Pancreas (tissue), 10 donors: ENCODE measurements around the gene TMEM198. TPM values are rescaled to one million over a fixed set of nuclear protein-coding genes. Genes with fewer than 3 reads are reported as not detected.

ENCODE experiments used
- ATAC-seq, 4 donors: fragments of 200-7000 bp; cut with Tn5 transposase; one replicate each; pipeline versions ENCODE4 v1.8.0 to v1.9.1; 2020; ENCODE audit warnings: mild to moderate bottlenecking in 4 of 4, moderate library complexity in 4 of 4
- DNase-seq, 6 donors: peaks; one replicate each; pipeline ENCODE4 v3.0.0-alpha.2; 2020
- FAIRE-seq: peaks from 2 replicates; lab custom pipeline; 2012; peaks lifted over from hg19 to GRCh38; lab: Jason Lieb, UNC
- H3K27ac ChIP-seq, 4 donors: fragments of 200-600 bp; sonication (generic); 1 replicate in 3 of 4; 2 replicates in 1 of 4; pipeline versions ENCODE4 v1.5.0 to v1.8.0; 2020
- H3K27me3 ChIP-seq, 4 donors: fragments of 200-600 bp; one replicate each; pipeline ENCODE4 v1.8.0; 2021
- H3K36me3 ChIP-seq, 3 donors: fragments of 200-600 bp; sonication (generic) in 1 of 3; one replicate each; pipeline versions ENCODE4 v1.5.0 to v1.8.0; 2020 to 2021
- H3K4me1 ChIP-seq, 3 donors: fragments of 200-600 bp; one replicate each; pipeline ENCODE4 v1.8.0; 2021
- H3K4me3 ChIP-seq, 4 donors: fragments of 200-600 bp; sonication (generic) in 2 of 4; one replicate each; pipeline versions ENCODE4 v1.5.0 to v1.8.0; 2020 to 2021
- H3K9me3 ChIP-seq, 4 donors: fragments of 200-600 bp; one replicate each; pipeline ENCODE4 v1.8.0; 2021
- WGBS, 2 donors: extraction: QIAGEN DNeasy Blood & Tissue Kit; methylation state at CpG; one replicate each; pipeline ENCODE4 v1.1.7; 2013; 5-methylcytosine and 5-hydroxymethylcytosine counted together
- intact Hi-C, 3 donors: fragments of 100-400 bp; cut with DNase I; formaldehyde crosslinking; loops; one replicate each; pipeline versions ENCODE4 v1.11.1 to v1.14.2; 2022
- polyA plus RNA-seq, 2 donors: library from polyadenylated mRNA; stranded (reverse); fragments of 200-250 nt; gene quantifications; one replicate each; pipeline ENCODE4 v1.2.3, GENCODE V29; 2013
- total RNA-seq, 6 donors: library from RNA; stranded (reverse); fragmentation: NEBNext Ultra II Directional in 4 of 6; extraction: Animal tissue kit (Norgen Biotek cat#: 25700) in 4 of 6; gene quantifications; one replicate each; pipeline versions ENCODE4 v1.2.1 to v1.2.4, GENCODE V29; 2021 to 2023
- TF ChIP-seq, protein P1 (sequence below), 4 donors: fragments of 200-600 bp; sonication (generic) in 3 of 4; IDR thresholded peaks; one replicate each; pipeline versions ENCODE4 v1.5.0 to v1.8.0; 2021; ENCODE audit warnings: antibody characterized with exemption in 4 of 4
- donor health status: healthy with polysubstance abuse.
- donor health status: DM: no; HTN: no; CAD: no; lungs with moderate emphysema.
- donor health status: DM: no; HTN: no; CAD: no.
- donor health status: control.
- donor health status: control.
- donor health status: Bipolar disorder and iron deficiency.
- donor health status: DM: yes; HTN: yes; CAD: no.
- donor health status: DM: no; HTN: no; CAD: no.
- donor health status: DM: no; HTN: no; CAD: no.
- donor health status: DM: yes; HTN: yes; CAD: no.

Gene TMEM198
- total and polyA plus RNA-seq, 8 donors: 2.6 to 13.3 (median 5.9) TPM

DNA sequence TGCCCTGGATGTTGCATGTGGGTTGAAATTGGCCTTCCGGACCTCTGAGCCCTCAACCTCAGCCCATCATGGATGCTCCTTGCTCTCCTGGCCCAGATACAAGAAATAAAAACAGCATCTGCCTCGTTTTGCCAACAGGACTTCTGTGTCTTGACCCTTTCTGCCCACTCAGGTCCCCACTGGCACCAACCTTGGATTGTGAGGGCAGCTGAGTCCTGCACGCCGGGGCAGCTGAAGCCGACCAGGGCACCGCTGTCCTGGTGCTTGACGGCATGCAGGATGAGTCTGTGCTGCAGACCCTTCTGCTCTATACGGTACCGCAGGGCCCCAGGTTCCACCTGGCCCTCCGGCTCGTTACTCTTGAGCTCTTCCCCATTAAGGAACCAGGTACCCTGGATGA is 22.8 kb downstream of the TMEM198 start:
- no peak for FAIRE-seq
- H3K27ac ChIP-seq: no peak overlapping the region
- H3K4me1 ChIP-seq: peaks cover 0 to 8% (median 4%) of the 10 kb centered on the region in 3 donors
- no peak overlapping the region for H3K4me3 ChIP-seq
- no peaks in the 10 kb centered on the region for H3K27me3 ChIP-seq
- H3K36me3 ChIP-seq: peaks cover 0 to 14% (median 14%) of the 10 kb centered on the region in 3 donors
- 89 to 93% methylated on average over 11 of the region's 11 CpGs for WGBS, 2 donors
- intact Hi-C loops: no loop called here
- H3K9me3 ChIP-seq: no peaks in the 10 kb centered on the region
- no peak for ATAC-seq
- TF ChIP-seq, protein P1, sequence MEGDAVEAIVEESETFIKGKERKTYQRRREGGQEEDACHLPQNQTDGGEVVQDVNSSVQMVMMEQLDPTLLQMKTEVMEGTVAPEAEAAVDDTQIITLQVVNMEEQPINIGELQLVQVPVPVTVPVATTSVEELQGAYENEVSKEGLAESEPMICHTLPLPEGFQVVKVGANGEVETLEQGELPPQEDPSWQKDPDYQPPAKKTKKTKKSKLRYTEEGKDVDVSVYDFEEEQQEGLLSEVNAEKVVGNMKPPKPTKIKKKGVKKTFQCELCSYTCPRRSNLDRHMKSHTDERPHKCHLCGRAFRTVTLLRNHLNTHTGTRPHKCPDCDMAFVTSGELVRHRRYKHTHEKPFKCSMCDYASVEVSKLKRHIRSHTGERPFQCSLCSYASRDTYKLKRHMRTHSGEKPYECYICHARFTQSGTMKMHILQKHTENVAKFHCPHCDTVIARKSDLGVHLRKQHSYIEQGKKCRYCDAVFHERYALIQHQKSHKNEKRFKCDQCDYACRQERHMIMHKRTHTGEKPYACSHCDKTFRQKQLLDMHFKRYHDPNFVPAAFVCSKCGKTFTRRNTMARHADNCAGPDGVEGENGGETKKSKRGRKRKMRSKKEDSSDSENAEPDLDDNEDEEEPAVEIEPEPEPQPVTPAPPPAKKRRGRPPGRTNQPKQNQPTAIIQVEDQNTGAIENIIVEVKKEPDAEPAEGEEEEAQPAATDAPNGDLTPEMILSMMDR (IDR thresholded peaks at IDR 0.05): no peak
- DNase-seq: no peak

DNA sequence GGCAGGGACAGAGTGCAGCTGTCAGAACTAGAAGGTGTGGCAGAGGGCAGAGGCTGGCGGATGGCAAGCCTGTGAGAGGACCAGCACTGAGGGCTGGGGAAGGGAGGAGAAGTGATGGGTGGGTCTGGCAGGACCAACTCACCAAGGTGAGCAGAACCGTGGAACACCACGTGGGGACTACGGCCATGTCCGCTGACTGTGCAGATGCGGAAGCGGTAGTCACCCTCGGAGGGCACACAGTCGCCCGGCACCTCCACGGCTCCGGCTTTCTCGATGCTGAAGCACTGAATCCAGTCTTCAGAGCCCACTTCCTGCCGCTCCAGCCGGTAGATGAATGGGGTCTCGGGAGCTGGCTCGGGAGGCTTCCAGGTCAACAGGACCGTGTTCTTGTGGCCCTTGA is 23.3 kb downstream of the TMEM198 start:
- H3K4me1 ChIP-seq: peaks cover under 1 to 8% (median 4%) of the 10 kb centered on the region in 3 donors
- DNase-seq (peak in 1 of 6 donors; percentile 64), FAIRE-seq (no peak), ATAC-seq (no peak)
- 95 to 96% methylated on average over 18 of the region's 18 CpGs for WGBS, 2 donors
- H3K9me3 ChIP-seq: no peaks in the 10 kb centered on the region
- no peak overlapping the region for H3K27ac ChIP-seq
- H3K36me3 ChIP-seq: peaks cover 0 to 14% (median 14%) of the 10 kb centered on the region in 3 donors
- intact Hi-C loops: no loop called here
- no peaks in the 10 kb centered on the region for H3K27me3 ChIP-seq
- TF ChIP-seq, protein P1 (IDR thresholded peaks at IDR 0.05): no peak
- no peak overlapping the region for H3K4me3 ChIP-seq

DNA sequence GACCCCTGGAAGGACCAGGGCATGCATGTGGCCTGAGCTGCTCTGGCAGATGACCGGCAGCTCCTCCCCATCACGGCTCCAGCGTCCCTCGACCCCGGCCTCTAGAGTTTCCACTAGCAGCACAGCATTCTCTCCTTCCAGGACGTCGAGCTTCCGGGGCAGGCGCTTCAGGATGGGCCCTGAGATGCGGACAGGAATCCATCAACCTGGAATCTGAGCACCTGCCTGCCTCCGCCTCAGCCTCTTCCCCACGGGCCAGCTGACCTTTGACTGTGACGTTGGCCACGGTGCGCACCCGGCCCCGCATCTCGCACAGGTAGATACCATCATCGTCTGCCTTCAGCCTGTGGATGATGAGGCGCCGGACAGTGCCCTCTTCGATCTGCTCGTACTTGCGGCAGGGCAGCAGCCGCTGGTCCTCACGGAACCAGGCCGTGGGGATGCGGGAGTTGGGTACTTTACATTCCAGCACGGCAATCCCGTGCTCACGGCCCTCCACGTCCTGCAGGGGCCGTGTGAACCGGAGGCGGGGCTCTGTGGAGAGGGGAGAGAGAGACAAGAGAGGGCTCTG is 24.0 kb downstream of the TMEM198 start:
- TF ChIP-seq, protein P1 (IDR thresholded peaks at IDR 0.05): no peak
- ATAC-seq: no peak
- H3K4me1 ChIP-seq: peaks cover 4 to 8% (median 6%) of the 10 kb centered on the region in 3 donors
- H3K36me3 ChIP-seq: peaks cover 0 to 14% (median 13%) of the 10 kb centered on the region in 3 donors
- no peak overlapping the region for H3K27ac ChIP-seq
- no peak for FAIRE-seq
- WGBS, 2 donors: 91 to 94% methylated on average over 35 of the region's 35 CpGs
- intact Hi-C loops: no loop called here
- no peaks in the 10 kb centered on the region for H3K27me3 ChIP-seq
- DNase-seq: peak in 2 of 6 donors; percentile 16 to 78
- no peaks in the 10 kb centered on the region for H3K9me3 ChIP-seq
- no peak overlapping the region for H3K4me3 ChIP-seq

DNA sequence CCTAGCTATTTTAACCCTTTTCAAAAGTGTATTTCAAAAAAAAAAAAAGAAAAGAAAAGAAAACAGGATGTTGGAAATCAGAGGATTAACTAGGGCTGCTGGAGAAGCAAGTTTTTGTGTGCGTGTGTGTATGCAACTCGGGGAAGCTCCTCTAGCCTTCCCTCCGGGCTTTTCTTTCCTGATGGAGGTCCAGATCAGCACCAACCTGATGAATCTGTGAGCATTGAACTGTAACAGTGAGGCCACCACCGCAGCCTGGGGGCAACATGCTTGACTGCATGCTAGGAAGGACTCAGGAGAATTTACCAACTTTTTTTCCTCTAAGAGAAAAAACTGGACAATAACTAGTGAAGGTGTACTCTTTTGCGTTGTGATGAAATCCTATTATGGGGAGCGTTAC is 25.2 kb downstream of the TMEM198 start:
- Histone ChIP-seq H3K27ac (no peak overlapping the region), H3K4me1 (peaks cover 4 to 8% (median 6%) of the 10 kb centered on the region in 3 donors), H3K4me3 (no peak overlapping the region), H3K27me3 (no peaks in the 10 kb centered on the region), H3K36me3 (peaks cover 0 to 14% (median 9%) of the 10 kb centered on the region in 3 donors), H3K9me3 (no peaks in the 10 kb centered on the region)
- intact Hi-C loops: no loop called here
- no peak for DNase-seq
- 94 to 96% methylated on average over 6 of the region's 6 CpGs for WGBS, 2 donors
- no peak for FAIRE-seq
- TF ChIP-seq, protein P1 (IDR thresholded peaks at IDR 0.05): no peak
- ATAC-seq: no peak

DNA sequence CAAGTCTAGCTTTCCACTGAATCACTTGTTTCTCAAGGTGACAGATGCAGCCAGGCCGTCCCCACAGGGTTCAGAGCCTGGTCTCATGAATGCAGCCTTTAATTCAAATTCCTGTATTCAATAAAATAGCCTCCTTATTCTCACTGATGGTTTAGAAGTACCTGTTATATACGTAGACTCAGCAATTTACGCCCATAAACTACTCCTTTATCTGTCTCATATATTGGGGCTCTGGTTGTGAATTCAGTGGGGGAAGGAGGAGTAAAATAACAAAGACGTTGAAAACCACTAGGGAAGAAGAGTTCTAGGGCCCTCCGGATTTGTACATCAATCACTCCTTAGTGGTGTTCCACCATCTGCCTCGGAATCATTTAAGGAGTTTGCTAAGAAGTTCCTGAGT is 25.8 kb downstream of the TMEM198 start:
- no peaks in the 10 kb centered on the region for H3K27me3 ChIP-seq
- DNase-seq (no peak), ATAC-seq (no peak), FAIRE-seq (no peak)
- H3K4me1 ChIP-seq: peaks cover 4 to 8% (median 6%) of the 10 kb centered on the region in 3 donors
- H3K27ac ChIP-seq: no peak overlapping the region
- peak overlapping the region in 2 of 4 donors; percentile 78 to 85 for H3K4me3 ChIP-seq
- peaks cover 0 to 9% (median 9%) of the 10 kb centered on the region in 3 donors for H3K36me3 ChIP-seq
- 83 to 91% methylated on average over 6 of the region's 6 CpGs for WGBS, 2 donors
- H3K9me3 ChIP-seq: no peaks in the 10 kb centered on the region
- TF ChIP-seq, protein P1 (IDR thresholded peaks at IDR 0.05): no peak
- intact Hi-C loops: no loop called here
